Progenitor cell of endocrine pancreas (in vitro differentiated cells): ENCODE data around the gene CCDC141. TPM values are rescaled to one million over a fixed set of nuclear protein-coding genes. Genes with fewer than 3 reads are reported as not detected.

Experiments
- DNase-seq: peaks from one replicate; pipeline ENCODE4 v3.0.0; 2021; ENCODE audit warnings: low spot score; ENCODE audit not compliant: unreplicated experiment
- H3K27ac Mint-ChIP-seq: 2 replicates; pipeline ENCODE4 v1.8.0; 2021; ENCODE audit warnings: mild to moderate bottlenecking, moderate library complexity, mixed read lengths
- H3K27me3 Mint-ChIP-seq: 2 replicates; pipeline ENCODE4 v1.8.0; 2021; ENCODE audit warnings: mixed read lengths
- H3K36me3 Mint-ChIP-seq: 2 replicates; pipeline ENCODE4 v1.8.0; 2022; ENCODE audit warnings: mixed read lengths; ENCODE audit not compliant: insufficient read depth
- H3K4me1 Mint-ChIP-seq: 2 replicates; pipeline ENCODE4 v1.8.0; 2021; ENCODE audit warnings: low read depth, mixed read lengths
- H3K4me3 Mint-ChIP-seq: 2 replicates; pipeline ENCODE4 v1.8.0; 2021; ENCODE audit warnings: low read depth, mild to moderate bottlenecking, moderate library complexity, mixed read lengths
- H3K9me3 Mint-ChIP-seq: 2 replicates; pipeline ENCODE4 v1.8.0; 2021; ENCODE audit warnings: low read depth, mixed read lengths
- CTCF ChIP-seq: fragments of 200-600 bp; sonication (generic); IDR thresholded peaks from one replicate; pipeline ENCODE4 v1.5.0; 2021; ENCODE audit warnings: antibody characterized with exemption, mild to moderate bottlenecking; ENCODE audit not compliant: unreplicated experiment
- total RNA-seq: library from RNA; stranded (reverse); gene quantifications from 2 replicates; pipeline ENCODE4 v1.2.1, GENCODE V29; 2021

CCDC141 gene
- total RNA-seq, 1 donor from 2014 or later: 14.8 TPM

GRCh38 chr2:178895171-178895570 is 154.8 kb downstream of the CCDC141 start:
- H3K4me1 Mint-ChIP-seq: peaks cover 23% of the 10 kb centered on the region

GRCh38 chr2:178892751-178893625 is 156.9 kb downstream of the CCDC141 start:
- no peaks in the 10 kb centered on the region for H3K27me3 Mint-ChIP-seq
- peak overlapping the region; percentile 35 for H3K27ac Mint-ChIP-seq
- H3K4me1 Mint-ChIP-seq: peaks cover 21% of the 10 kb centered on the region
- H3K4me3 Mint-ChIP-seq: no peak overlapping the region
- no peak for TF ChIP-seq CTCF
- no peak for DNase-seq
- no peaks in the 10 kb centered on the region for H3K36me3 Mint-ChIP-seq
- no peaks in the 10 kb centered on the region for H3K9me3 Mint-ChIP-seq

More at GRCh38 chr2:178895171-178895570, 154.8 kb downstream of the CCDC141 start:
- Mint-ChIP-seq H3K27ac (no peak overlapping the region), H3K36me3 (no peaks in the 10 kb centered on the region), H3K4me3 (no peak overlapping the region), H3K27me3 (no peaks in the 10 kb centered on the region), H3K9me3 (no peaks in the 10 kb centered on the region)
- no peak for DNase-seq
- no peak for TF ChIP-seq CTCF

GRCh38 chr2:178891959-178892485 is 157.9 kb downstream of the CCDC141 start:
- no peaks in the 10 kb centered on the region for H3K27me3 Mint-ChIP-seq
- H3K4me3 Mint-ChIP-seq: no peak overlapping the region
- no peak for DNase-seq
- H3K27ac Mint-ChIP-seq: peak overlapping the region; percentile 77
- no peaks in the 10 kb centered on the region for H3K36me3 Mint-ChIP-seq
- peaks cover 18% of the 10 kb centered on the region for H3K4me1 Mint-ChIP-seq
- H3K9me3 Mint-ChIP-seq: no peaks in the 10 kb centered on the region
- TF ChIP-seq CTCF: no peak

GRCh38 chr2:178891265-178891958 is 158.5 kb downstream of the CCDC141 start:
- Mint-ChIP-seq H3K4me3 (no peak overlapping the region), H3K4me1 (peaks cover 18% of the 10 kb centered on the region), H3K9me3 (no peaks in the 10 kb centered on the region), H3K27ac (peak overlapping the region; percentile 77), H3K27me3 (no peaks in the 10 kb centered on the region), H3K36me3 (no peaks in the 10 kb centered on the region)
- peak; percentile 45 for DNase-seq
- TF ChIP-seq CTCF: peak; percentile 95

DNA sequence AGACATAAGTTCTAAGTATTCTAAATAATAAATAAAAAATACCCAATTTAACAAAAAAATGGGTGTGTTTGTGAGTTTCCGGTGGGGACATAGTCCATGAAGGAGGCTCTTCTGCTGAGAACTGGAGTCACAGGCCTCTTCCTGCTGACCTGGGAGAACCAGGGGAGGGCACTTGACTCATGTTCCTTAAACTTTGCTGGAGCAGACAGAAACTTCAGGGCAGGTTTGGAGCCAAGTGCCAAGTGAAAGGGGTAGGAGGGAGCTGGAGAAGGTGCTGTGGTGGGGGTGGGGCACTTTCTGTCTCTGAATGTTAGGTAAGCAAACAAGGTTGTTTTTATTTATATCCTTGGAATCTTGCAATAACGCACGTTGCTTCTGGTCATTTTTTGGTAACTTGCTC is 163.9 kb downstream of the CCDC141 start:
- H3K9me3 Mint-ChIP-seq: no peaks in the 10 kb centered on the region
- TF ChIP-seq CTCF: no peak
- H3K27me3 Mint-ChIP-seq: no peaks in the 10 kb centered on the region
- H3K36me3 Mint-ChIP-seq: peaks cover 7% of the 10 kb centered on the region
- H3K4me3 Mint-ChIP-seq: no peak overlapping the region
- no peak overlapping the region for H3K27ac Mint-ChIP-seq
- DNase-seq: no peak
- H3K4me1 Mint-ChIP-seq: peaks cover 1% of the 10 kb centered on the region
